A549 (cell line): ENCODE measurements around the gene CEP83. TPM values are rescaled to one million over a fixed set of nuclear protein-coding genes. Genes with fewer than 3 reads are reported as not detected.
"Not testable (repeated sequence)": the region's sequence is repeated elsewhere in the genome, so short reads cannot be mapped to it uniquely, and the experiment has no call there.

Source experiments
- ATAC-seq, 2 experiments: fragments of 200-7000 bp in 1 of 2; fragments of >200 bp in 1 of 2; cut with Nextera tagmentation in 1 of 2; cut with Tn5 transposase in 1 of 2; 3 replicates each; pipeline versions ENCODE4 v1.8.0 to v1.9.1; 2018 to 2020; ENCODE audit warnings: mild to moderate bottlenecking in 1 of 2, moderate library complexity in 1 of 2
- CTCF ChIA-PET: fragments of 300-600 bp; sonication (Branson Sonifier 250); formaldehyde crosslinking; extraction: SDS; loops from one replicate; lab custom pipeline; 2021; ENCODE audit warnings: antibody characterized with exemption, inconsistent platforms; lab: Yijun Ruan, JAX
- POLR2A ChIA-PET: fragments of 350-600 bp; formaldehyde crosslinking; extraction: SDS; loops from one replicate; lab custom pipeline; 2021; ENCODE audit warnings: antibody characterized with exemption, inconsistent platforms; lab: Yijun Ruan, JAX
- DNase-seq, 2 experiments: peaks; one replicate each; pipeline versions ENCODE4 v3.0.0 to v3.0.0-alpha.2; 2011 to 2016; ENCODE audit warnings: low read depth in 1 of 2, low spot score in 1 of 2
- FAIRE-seq: peaks from 2 replicates; lab custom pipeline; 2011; peaks lifted over from hg19 to GRCh38; lab: Jason Lieb, UNC
- H3K27ac ChIP-seq, 2 experiments: fragments of >200 bp; sonication (Bioruptor Twin); formaldehyde crosslinking; 3 replicates each; pipeline ENCODE4 v1.5.1; 2016 to 2017
- H3K4me1 ChIP-seq: fragments of >200 bp; sonication (Bioruptor Twin); formaldehyde crosslinking; 3 replicates; pipeline ENCODE4 v1.6.1; 2016
- H3K4me2 ChIP-seq: fragments of >200 bp; sonication (Bioruptor Twin); formaldehyde crosslinking; 3 replicates; pipeline ENCODE4 v1.6.1; 2016
- H3K4me3 ChIP-seq: fragments of >200 bp; sonication (Bioruptor Twin); formaldehyde crosslinking; 3 replicates; pipeline ENCODE4 v1.5.1; 2016
- H3K9me3 ChIP-seq: fragments of >200 bp; sonication (Bioruptor Twin); formaldehyde crosslinking; 3 replicates; pipeline ENCODE4 v1.6.1; 2016
- ATOH8 ChIP-seq: fragments of 250-450 bp; sonication (Bioruptor Pico); IDR thresholded peaks from 2 replicates; pipeline ENCODE4 v1.5.0; 2020; ENCODE audit warnings: low read depth, mild to moderate bottlenecking, moderate library complexity
- BHLHE40 ChIP-seq: IDR thresholded peaks from 2 replicates; pipeline ENCODE4 v1.6.1; 2012; ENCODE audit warnings: low read depth, low read length, inconsistent platforms
- E2F6 ChIP-seq: IDR thresholded peaks from 2 replicates; pipeline ENCODE4 v1.6.1; 2012; ENCODE audit warnings: low read depth, borderline replicate concordance
- ELK1 ChIP-seq: fragments of 150-350 bp; IDR thresholded peaks from 2 replicates; pipeline ENCODE4 v1.6.1; 2014; ENCODE audit warnings: low read depth, mild to moderate bottlenecking, low read length
- ESRRA ChIP-seq: fragments of 150-350 bp; IDR thresholded peaks from 2 replicates; pipeline ENCODE4 v1.6.1; 2014; ENCODE audit warnings: mild to moderate bottlenecking, low read length, borderline replicate concordance
- FOXS1 ChIP-seq: fragments of 250-450 bp; sonication (Bioruptor Pico); IDR thresholded peaks from 2 replicates; pipeline ENCODE4 v1.5.0; 2020; ENCODE audit warnings: mild to moderate bottlenecking, moderate library complexity
- GATA3 ChIP-seq: IDR thresholded peaks from 2 replicates; pipeline ENCODE4 v1.6.1; 2012; ENCODE audit warnings: borderline replicate concordance
- HOXB13 ChIP-seq: fragments of 250-450 bp; sonication (Bioruptor Pico); IDR thresholded peaks from 2 replicates; pipeline ENCODE4 v1.5.0; 2020; ENCODE audit warnings: low read depth, mild to moderate bottlenecking, moderate library complexity
- HOXB5 ChIP-seq: fragments of 250-450 bp; sonication (Bioruptor Pico); IDR thresholded peaks from 2 replicates; pipeline ENCODE4 v1.5.0; 2020; ENCODE audit warnings: mild to moderate bottlenecking, moderate library complexity
- JUNB ChIP-seq: fragments of >200 bp; sonication (Bioruptor Twin); formaldehyde crosslinking; IDR thresholded peaks from 2 replicates; pipeline ENCODE4 v1.6.1; 2016
- KDM1A ChIP-seq: fragments of 200-600 bp; sonication (generic); IDR thresholded peaks from 2 replicates; pipeline ENCODE4 v1.6.1; 2016; ENCODE audit warnings: low read depth, mild to moderate bottlenecking
- KDM5A ChIP-seq: fragments of 200-600 bp; sonication (generic); IDR thresholded peaks from 2 replicates; pipeline ENCODE4 v1.6.1; 2016; ENCODE audit warnings: antibody characterized with exemption, mild to moderate bottlenecking
- MAFK ChIP-seq: fragments of 450-650 bp; IDR thresholded peaks from 2 replicates; pipeline ENCODE4 v1.6.1; 2014; ENCODE audit not compliant: partially characterized antibody
- MAZ ChIP-seq: fragments of 150-350 bp; IDR thresholded peaks from 2 replicates; pipeline ENCODE4 v1.6.1; 2014; ENCODE audit warnings: antibody characterized with exemption, low read depth, low read length, borderline replicate concordance
- NFE2L2 ChIP-seq: fragments of 150-350 bp; conservative IDR thresholded peaks from 2 replicates; pipeline ENCODE4 v1.6.1; 2014; ENCODE audit warnings: low read length
- NPAS2 ChIP-seq: fragments of 250-450 bp; sonication (Bioruptor Pico); IDR thresholded peaks from 2 replicates; pipeline ENCODE4 v1.8.0; 2022; ENCODE audit warnings: mild to moderate bottlenecking, moderate library complexity, borderline replicate concordance
- TFCP2L1 ChIP-seq: fragments of 250-450 bp; sonication (Bioruptor Pico); IDR thresholded peaks from 2 replicates; pipeline ENCODE4 v1.5.0; 2021; ENCODE audit warnings: mild to moderate bottlenecking
- ZNF302 ChIP-seq: fragments of 250-450 bp; sonication (Bioruptor Pico); IDR thresholded peaks from 2 replicates; pipeline ENCODE4 v1.9.0; 2021; ENCODE audit warnings: inconsistent platforms, mild to moderate bottlenecking, moderate library complexity
- ZSCAN20 ChIP-seq: fragments of 250-450 bp; sonication (Bioruptor Pico); IDR thresholded peaks from 2 replicates; pipeline ENCODE4 v1.8.0; 2022; ENCODE audit warnings: mild to moderate bottlenecking, moderate library complexity
- WGBS: methylation state at CpG from one replicate; pipeline ENCODE4 v1.1.6; 2017; ENCODE audit errors: missing lambda C conversion rate; 5-methylcytosine and 5-hydroxymethylcytosine counted together
- polyA plus RNA-seq, 4 experiments: library from polyadenylated mRNA; depleted of rRNA in 3 of 4; stranded (reverse); fragments of >200 nt; fragmentation: RNase III in 1 of 4; extraction: RNeasy Plus Mini Kit Qiagen cat#74134 plus additional on column Dnase treatment in 1 of 4; gene quantifications; 2 replicates in 3 of 4; 3 replicates in 1 of 4; pipeline ENCODE4 v1.2.3, GENCODE V29; 2011 to 2017

The CEP83 gene
- polyA plus RNA-seq, 2 of the 4 experiments (the other 2 are of a cell fraction): 8.5 to 21.4 TPM

GRCh38 chr12:94458877-94459727 is 565 bp downstream of the CEP83 start:
- Histone ChIP-seq H3K4me1 (peaks cover 8% of the 10 kb centered on the region; the same call in 2 of the 3 replicates), H3K4me3 (peak overlapping the region; percentile 76), H3K27ac (peak overlapping the region; percentile 87 to 93), H3K9me3 (no peaks in the 10 kb centered on the region), H3K4me2 (peak overlapping the region; percentile 73)
- CTCF ChIA-PET: no interaction called here
- POLR2A ChIA-PET: interaction anchor here (0.5 to 0.7 kb wide), 2 partner anchors 170 to 613 kb away, joined by 3 to 4 read pairs; no protein-coding TSS in a partner anchor
- peak; percentile 82 to 83 for ATAC-seq
- DNase-seq: peak; percentile 13
- no peak for FAIRE-seq
- WGBS: 1% methylated on average over 23 of the region's 23 CpGs
- TF ChIP-seq ZNF302: no peak
- TF ChIP-seq ZSCAN20: no peak
- no peak for TF ChIP-seq HOXB5 (CRISPR knock-in tag)
- no peak for TF ChIP-seq BHLHE40
- TF ChIP-seq FOXS1: no peak

- ChIA-PET CTCF (interaction anchor here (1.0 kb wide), 1 partner anchor 39 kb away, joined by 3 read pairs; no protein-coding TSS in a partner anchor), POLR2A (interaction anchor here (0.6 kb wide), 1 partner anchor 271 kb away, joined by 4 read pairs; no protein-coding TSS in a partner anchor)
- ATAC-seq: no peak
- 93% methylated on average over 1 of the region's 1 CpG for WGBS
- no peak for FAIRE-seq
- Histone ChIP-seq H3K4me2 (no peak overlapping the region), H3K4me1 (peaks cover 8% of the 10 kb centered on the region; the same call in 2 of the 3 replicates), H3K4me3 (no peak overlapping the region), H3K27ac (no peak overlapping the region), H3K9me3 (no peaks in the 10 kb centered on the region)
- no peak for DNase-seq
- TF ChIP-seq TFCP2L1: no peak
- TF ChIP-seq ZNF302: no peak
- no peak for TF ChIP-seq ZSCAN20
- no peak for TF ChIP-seq GATA3
- TF ChIP-seq E2F6: no peak
- TF ChIP-seq MAZ: no peak
- no peak for TF ChIP-seq NFE2L2
- TF ChIP-seq NPAS2 (CRISPR knock-in tag): no peak
- no peak for TF ChIP-seq HOXB13 (CRISPR knock-in tag)
- no peak for TF ChIP-seq KDM5A
- TF ChIP-seq JUNB: no peak
These were observed 2.4 kb downstream of the CEP83 start for GRCh38 chr12:94457311-94457710.

GRCh38 chr12:94454318-94454717 is 5.3 kb downstream of the CEP83 start:
- CTCF ChIA-PET, H3K27ac ChIP-seq, H3K4me2 ChIP-seq, DNase-seq, ATAC-seq, H3K4me1 ChIP-seq, FAIRE-seq, H3K9me3 ChIP-seq, POLR2A ChIA-PET, H3K4me3 ChIP-seq: not testable (repeated sequence)
- 94% methylated on average over 7 of the region's 7 CpGs for WGBS
- peak; percentile 14 for TF ChIP-seq MAFK

- no peak overlapping the region for H3K4me3 ChIP-seq
- POLR2A ChIA-PET: no interaction called here
- H3K4me1 ChIP-seq: no peaks in the 10 kb centered on the region
- TF ChIP-seq ATOH8 (CRISPR knock-in tag): no peak
- TF ChIP-seq ESRRA: no peak
- TF ChIP-seq HOXB5 (CRISPR knock-in tag): no peak
- no peak for TF ChIP-seq BHLHE40
- no peak for TF ChIP-seq ELK1
- TF ChIP-seq KDM1A: no peak
- no peak overlapping the region for H3K4me2 ChIP-seq
- no peaks in the 10 kb centered on the region for H3K9me3 ChIP-seq
- H3K27ac ChIP-seq: no peak overlapping the region
- CTCF ChIA-PET: no interaction called here
- 71% methylated on average over 1 of the region's 1 CpG for WGBS
- DNase-seq (no peak), ATAC-seq (no peak), FAIRE-seq (no peak)
These were observed 14.0 kb downstream of the CEP83 start for GRCh38 chr12:94445662-94446061.
